Left forelimb (tissue), 1 donor: ENCODE measurements around the gene BOLA3.
A peak's percentile ranks its signal among the peaks of the same experiment; 100 is the strongest.
"Not testable (repeated sequence)": the region's sequence is repeated elsewhere in the genome, so short reads cannot be mapped to it uniquely, and the experiment has no call there.

Experiments
- DNase-seq: peaks from one replicate; pipeline ENCODE4 v3.0.0-alpha.2; 2018; ENCODE audit warnings: low spot score

BOLA3 gene

GRCh38 chr2:74101574-74102300 lies 46.0 kb downstream of the BOLA3 start:
- DNase-seq, result no peak

- no peak for DNase-seq
These were observed 47.2 kb downstream of the BOLA3 start for GRCh38 chr2:74100254-74101216.

GRCh38 chr2:74099835-74100234 lies 47.9 kb downstream of the BOLA3 start:
- no peak for DNase-seq

GRCh38 chr2:74099271-74099670 lies 48.4 kb downstream of the BOLA3 start:
- DNase-seq, result no peak

GRCh38 chr2:74097574-74097973 lies 50.1 kb downstream of the BOLA3 start:
- DNase-seq, result no peak

- DNase-seq, result no peak
These were observed 51.7 kb downstream of the BOLA3 start for GRCh38 chr2:74096052-74096451.

GRCh38 chr2:74095632-74096031 lies 52.1 kb downstream of the BOLA3 start:
- no peak for DNase-seq

GRCh38 chr2:74094291-74094690 lies 53.4 kb downstream of the BOLA3 start:
- no peak for DNase-seq

- DNase-seq, result no peak
These were observed 53.9 kb downstream of the BOLA3 start for GRCh38 chr2:74093840-74094239.

- no peak for DNase-seq
These were observed 54.3 kb downstream of the BOLA3 start for GRCh38 chr2:74093426-74093825.

- DNase-seq, result peak; percentile 51
These were observed 55.4 kb downstream of the BOLA3 start for GRCh38 chr2:74092275-74092674.

GRCh38 chr2:74091391-74091790 lies 56.3 kb downstream of the BOLA3 start:
- DNase-seq, result no peak

- no peak for DNase-seq
These were observed 57.6 kb downstream of the BOLA3 start for GRCh38 chr2:74089816-74090745.

- DNase-seq, result not testable (repeated sequence)
These were observed 59.0 kb downstream of the BOLA3 start for GRCh38 chr2:74088676-74089075.

- no peak for DNase-seq
These were observed 60.0 kb downstream of the BOLA3 start for GRCh38 chr2:74087696-74088095.

GRCh38 chr2:74086021-74086420 lies 61.7 kb downstream of the BOLA3 start:
- DNase-seq, result no peak
